GM18505 (cell line): Measurements from ENCODE around the gene TUFT1.
A peak's percentile ranks its signal among the peaks of the same experiment; 100 is the strongest.

Experiments
- ATAC-seq: cut with Tn5 transposase; IDR thresholded peaks from one replicate; pipeline ENCODE4 v1.9.1; 2021; ENCODE audit not compliant: unreplicated experiment
- POLR2A ChIP-seq: IDR thresholded peaks from 4 replicates; pipeline ENCODE4 v1.6.1; 2011; ENCODE audit warnings: borderline replicate concordance; ENCODE audit not compliant: insufficient read depth, insufficient read length; ENCODE audit errors: extremely low read depth

Gene TUFT1, protein sequence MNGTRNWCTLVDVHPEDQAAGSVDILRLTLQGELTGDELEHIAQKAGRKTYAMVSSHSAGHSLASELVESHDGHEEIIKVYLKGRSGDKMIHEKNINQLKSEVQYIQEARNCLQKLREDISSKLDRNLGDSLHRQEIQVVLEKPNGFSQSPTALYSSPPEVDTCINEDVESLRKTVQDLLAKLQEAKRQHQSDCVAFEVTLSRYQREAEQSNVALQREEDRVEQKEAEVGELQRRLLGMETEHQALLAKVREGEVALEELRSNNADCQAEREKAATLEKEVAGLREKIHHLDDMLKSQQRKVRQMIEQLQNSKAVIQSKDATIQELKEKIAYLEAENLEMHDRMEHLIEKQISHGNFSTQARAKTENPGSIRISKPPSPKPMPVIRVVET

DNA sequence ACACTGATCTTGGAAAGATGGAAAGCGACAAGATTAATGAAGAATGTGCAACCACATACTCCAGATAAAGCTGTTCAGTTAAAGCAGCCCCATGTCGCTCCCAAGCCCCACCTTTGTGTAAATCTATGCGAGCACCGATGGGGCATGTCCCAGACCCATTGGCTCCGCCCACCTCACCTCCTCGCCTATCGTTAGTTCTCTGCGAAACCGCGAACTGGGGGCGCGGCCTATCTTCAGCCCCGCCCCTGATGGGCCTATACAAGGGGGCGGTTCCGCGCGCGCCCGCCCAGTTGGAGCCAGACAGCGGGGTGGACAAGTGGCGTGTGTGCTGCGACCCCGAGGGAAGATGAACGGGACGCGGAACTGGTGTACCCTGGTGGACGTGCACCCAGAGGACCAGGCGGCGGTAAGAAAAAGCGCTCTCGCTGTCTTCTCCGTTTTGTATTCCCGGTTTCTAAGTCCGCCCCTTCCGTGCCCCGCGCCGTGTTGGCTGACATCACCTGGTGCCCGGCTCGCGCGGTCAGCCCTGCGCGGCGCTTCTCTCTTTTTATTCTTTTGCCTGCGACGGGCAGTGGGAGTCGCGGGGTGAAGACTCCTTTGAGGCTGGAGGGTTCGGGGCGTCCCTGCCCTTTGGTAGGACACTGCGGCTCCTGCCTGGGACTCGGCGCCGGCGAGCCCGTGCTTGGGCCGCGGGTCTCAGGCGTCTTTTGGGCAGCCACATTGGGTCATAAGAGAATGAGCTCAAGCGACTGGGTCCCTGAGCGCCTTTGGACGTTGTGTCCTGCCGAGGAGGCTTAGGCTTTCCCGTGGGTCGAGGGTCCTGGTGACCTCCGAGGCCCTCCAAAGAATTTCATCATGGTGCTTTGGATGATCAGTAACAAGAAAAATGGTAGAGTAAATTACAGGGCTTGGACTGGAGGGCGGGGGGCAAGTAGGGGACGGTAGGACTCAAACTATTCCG lies at the start of gene TUFT1:
Gene TUFT1, plus strand, starts transcription at position 289 of the 961 bp plus-strand sequence. Its CDS starts 58 bp downstream, at position 347.
- TF ChIP-seq POLR2A, result peak; percentile 82
- peak; percentile 85 for ATAC-seq

DNA sequence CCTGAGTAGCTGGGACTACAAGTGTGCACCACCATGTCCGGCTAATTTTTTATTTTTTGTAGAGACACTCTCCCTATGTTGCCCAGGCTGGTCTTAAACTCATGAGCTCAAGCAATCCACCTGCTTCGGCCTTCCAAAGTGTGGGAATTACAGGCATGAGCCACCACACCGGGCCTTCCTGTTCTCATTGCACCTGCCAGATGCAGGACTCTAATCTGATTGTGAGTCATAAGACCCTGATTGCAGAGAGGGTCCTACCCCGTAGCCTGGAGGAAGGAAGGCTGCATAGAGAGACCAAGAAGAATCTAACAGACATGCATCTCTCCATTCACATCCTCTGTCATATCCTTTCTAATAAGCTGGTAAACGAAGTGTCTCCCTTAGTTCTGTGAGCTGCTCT lies 48.5 kb upstream of the TUFT1 start:
- no peak for TF ChIP-seq POLR2A
- ATAC-seq, result no peak

DNA sequence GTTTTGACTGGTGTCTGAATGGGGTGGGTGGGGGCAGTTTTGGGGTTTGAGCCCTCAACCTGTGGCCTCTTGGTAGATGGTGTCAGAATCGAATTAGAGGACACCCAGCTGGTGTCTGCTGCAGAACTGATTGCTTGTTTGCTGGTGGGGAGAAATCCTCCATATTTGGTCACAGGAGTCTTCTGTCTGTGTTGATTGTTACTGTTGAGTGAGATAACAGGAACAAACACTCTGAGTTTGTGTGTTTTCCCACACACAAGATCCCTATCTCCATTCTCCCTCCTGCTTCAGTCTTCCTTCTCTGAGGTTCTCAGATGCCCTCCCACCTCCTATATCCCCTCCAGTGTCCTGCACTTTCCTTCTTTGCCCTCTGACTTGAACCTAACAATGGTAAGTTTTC lies 48.0 kb upstream of the TUFT1 start:
- no peak for ATAC-seq
- no peak for TF ChIP-seq POLR2A

DNA sequence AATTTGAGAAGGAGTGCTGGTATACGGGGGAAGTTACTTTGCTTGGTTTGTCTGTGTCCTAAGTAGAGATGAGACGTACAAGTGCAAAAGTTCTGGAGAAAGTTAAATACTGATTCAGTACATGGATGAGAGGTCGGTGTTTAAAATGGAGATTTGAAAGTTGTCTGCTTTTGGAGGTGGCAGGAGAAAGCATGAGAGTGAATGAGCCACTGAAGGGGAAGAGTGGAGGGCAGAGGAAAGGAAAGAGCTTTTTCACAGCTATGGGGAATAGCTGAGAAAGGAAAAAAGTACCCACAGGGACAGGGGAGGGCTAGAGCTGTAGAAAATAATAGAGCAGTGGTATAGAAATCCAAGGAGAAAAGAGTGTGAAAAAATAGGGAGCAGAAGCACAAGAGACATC lies 47.1 kb upstream of the TUFT1 start:
- no peak for TF ChIP-seq POLR2A
- no peak for ATAC-seq

DNA sequence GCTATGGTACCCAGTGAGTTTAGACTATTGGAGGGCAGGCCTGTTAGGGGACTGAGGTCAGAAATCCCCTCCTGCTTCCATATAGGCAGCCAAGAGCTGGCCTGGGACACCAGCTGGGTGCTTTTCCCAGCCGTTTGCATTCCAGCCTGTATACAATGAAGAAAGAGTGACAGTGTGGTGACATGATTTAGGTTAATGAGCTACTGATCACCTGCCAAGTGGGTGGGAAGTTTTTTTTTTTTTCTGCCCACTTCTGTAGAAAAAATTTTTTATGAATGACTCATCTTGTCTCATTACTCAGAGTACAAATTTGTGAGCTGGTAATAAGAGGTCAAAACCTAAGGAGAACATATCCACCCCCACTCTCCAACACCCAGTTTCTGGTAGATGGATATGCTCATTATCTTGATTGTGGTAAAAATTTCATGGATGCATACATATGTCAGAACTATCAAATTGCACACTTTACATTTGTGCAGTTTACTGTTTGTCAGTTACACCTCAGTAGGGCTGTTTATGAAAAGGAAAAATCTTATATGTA lies 45.3 kb upstream of the TUFT1 start:
- no peak for TF ChIP-seq POLR2A
- no peak for ATAC-seq

DNA sequence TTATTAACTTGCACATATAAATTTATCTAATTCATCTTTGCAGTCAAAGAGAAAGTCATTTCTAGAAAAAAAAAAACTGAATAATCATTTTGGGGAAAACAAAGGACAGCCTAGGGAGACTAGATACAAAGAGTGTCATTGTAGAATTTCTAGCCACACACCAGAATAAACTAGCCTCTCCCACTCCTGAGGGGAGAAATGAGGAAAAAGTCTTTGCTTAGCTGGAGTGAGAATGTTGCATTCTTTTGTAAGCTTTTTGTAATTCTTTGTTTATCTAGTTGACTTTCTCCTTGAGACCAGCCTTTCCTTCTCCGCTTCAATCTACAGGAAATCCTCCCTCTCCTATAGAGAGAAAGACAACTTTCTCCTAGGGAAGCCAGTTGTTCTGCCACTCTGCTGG lies 44.8 kb upstream of the TUFT1 start:
- no peak for TF ChIP-seq POLR2A
- no peak for ATAC-seq

DNA sequence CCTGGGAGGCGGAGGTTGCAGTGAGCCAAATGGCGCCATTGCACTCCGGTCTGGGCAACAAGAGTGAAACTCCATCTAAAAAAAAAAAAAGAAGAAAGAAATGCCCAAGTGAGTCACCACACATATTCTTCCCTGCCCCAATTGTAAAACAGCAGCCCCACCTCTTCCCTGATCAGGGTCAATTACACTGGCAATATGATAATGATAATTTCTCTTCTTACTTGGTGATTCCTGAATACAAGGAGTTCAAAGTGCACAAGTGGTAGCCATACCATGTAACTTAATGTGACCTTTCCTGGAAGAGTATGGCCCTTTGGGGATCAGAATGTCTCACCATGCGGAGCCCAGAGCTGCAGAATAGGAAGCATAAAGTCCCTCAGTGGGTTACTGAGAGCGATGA lies 40.7 kb upstream of the TUFT1 start:
- no peak for TF ChIP-seq POLR2A
- no peak for ATAC-seq

DNA sequence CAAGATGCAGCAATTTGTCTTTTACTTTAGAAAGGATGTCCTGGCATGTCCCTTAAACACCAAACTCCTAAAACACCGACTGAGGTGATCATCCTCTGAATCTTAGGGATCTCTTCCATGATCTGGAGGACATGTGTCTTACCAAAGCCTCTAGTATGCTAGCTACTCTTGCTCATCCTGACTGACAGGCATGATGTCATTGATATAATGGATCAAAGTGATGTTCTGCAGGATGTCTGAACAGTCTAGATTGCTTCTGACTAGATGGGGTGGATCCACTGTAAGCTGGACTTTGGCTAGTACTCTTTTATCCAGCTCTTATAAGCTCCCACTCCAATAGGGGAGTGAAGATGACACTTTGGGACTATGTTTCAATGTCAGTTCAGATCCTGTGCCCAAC lies 40.2 kb upstream of the TUFT1 start:
- no peak for ATAC-seq
- no peak for TF ChIP-seq POLR2A

DNA sequence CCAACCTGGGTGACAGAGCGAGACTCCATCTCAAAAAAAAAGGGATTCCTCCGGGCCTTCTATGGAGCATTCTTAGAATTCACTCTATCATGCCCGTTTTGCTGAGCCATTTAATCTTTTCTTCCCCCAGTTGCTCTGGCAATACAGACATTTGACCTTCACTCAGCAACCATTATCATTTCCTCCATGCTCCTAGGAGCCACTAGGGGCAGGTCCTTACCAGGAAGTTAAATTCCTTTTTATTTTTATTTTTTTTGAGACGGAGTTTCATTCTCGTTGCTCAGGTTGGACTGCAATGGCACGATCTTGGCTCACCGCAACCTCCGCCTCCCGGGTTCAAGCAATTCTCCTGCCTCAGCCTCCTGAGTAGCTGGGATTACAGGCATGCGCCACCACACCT lies 38.6 kb upstream of the TUFT1 start:
- no peak for ATAC-seq
- TF ChIP-seq POLR2A, result no peak

DNA sequence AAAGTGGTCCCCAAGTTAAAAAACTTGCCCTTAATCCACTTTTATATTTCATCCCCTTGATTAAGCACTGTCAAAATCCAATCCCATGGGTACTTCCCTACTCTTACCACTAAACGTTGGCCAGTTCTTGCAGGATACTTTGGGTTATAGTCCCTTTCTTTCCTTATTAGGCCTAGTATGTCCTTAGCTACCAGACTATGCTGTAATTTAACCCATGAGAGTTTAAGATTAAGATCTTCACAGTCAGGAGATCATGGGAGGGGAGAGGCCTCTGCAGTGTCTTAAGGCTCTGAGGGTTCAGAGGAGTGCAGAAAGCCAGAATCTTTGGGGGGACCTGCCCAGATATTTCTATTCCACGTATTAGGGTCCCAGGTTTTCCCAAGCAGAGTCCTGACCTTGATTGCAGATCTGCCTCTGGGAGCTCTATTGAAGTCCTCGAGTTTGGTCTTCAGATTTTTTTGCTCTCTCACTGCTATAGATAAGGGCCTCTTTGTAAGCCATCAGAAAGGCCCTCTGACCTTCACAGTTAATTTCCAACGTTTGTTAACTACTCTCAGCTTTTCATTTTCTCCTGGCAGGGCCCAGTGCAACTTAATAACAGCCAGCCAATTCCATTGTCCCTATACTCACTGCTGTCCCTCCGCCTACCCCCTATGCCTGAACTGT lies 37.9 kb upstream of the TUFT1 start:
- TF ChIP-seq POLR2A, result no peak

DNA sequence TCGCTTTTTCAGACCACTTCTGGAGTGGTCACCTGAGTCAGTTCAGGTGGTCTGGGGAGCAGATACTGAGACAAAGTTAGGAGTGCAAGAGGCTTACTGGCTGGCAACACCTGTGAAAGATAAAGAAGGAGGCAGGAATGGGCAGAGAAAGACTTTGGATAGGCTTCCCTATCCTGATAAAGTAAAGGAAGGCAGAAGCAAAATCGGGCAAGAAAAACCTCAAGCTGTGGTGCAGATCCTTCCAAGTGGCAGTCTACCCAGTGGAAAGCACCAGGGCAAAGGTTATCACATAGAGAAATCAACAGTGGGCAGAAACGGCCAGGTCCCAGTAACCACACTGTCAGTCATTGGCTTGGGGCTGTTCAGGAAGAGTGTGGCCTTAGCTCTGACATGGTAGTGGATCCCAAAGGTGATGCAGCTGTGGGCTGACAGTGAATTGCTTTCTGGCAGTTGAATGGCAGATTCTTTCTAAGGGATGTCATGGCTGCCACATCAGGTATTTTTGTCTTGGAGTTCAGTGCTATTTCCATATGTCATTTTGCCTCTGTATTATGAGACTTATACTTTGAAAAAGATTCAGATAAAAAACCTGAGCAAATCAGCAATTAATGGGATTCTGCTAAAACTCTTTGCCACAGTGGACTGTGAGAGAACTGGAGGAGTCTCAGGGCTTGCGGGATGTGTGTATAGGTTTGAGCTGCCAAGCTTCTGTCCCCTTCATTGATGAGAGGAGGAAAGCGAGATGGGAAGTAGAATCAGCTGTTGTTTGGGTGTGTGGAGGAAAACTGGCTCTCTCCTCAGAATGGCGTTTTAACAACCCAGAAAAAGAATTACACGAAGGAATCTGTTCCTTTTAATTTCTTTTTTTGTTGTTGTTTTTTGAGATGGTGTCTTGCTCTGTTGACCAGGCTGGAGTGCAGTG lies 37.0 kb upstream of the TUFT1 start:
- no peak for TF ChIP-seq POLR2A
- ATAC-seq, result no peak

More for the DNA sequence above, 37.9 kb upstream of the TUFT1 start:
- ATAC-seq, result no peak

DNA sequence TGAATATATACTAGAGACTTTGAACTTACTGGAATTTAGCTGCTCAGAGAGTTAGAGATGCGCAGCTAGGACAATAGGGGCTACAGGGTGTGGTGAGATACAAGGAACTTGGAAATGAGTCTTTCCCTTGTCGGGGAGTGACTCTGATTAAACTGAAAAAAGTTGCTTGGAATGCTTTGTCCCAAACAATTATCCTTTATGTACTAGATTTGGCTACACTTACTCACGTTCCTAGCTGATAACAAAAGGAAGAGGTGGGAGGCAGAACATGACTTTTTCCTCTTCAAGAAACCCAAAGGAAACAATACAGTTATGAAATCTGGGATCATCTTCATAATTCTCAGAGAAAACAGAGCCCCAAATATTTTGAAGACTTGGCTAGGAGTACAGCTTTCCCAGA lies 35.9 kb upstream of the TUFT1 start:
- ATAC-seq, result no peak
- no peak for TF ChIP-seq POLR2A
